GM08714 (cell line): ENCODE measurements around the gene GJC2.

ENCODE experiments used
- H3K4me3 ChIP-seq: fragments of 200-500 bp; sonication (Bioruptor generic); 2 replicates; pipeline ENCODE4 v1.5.1; 2014; ENCODE audit warnings: mild to moderate bottlenecking, low read length, inconsistent platforms
- ZNF274 ChIP-seq: IDR thresholded peaks from 2 replicates; pipeline ENCODE4 v1.6.1; 2012; ENCODE audit warnings: mild to moderate bottlenecking, low read depth, low read length

GJC2 gene

DNA sequence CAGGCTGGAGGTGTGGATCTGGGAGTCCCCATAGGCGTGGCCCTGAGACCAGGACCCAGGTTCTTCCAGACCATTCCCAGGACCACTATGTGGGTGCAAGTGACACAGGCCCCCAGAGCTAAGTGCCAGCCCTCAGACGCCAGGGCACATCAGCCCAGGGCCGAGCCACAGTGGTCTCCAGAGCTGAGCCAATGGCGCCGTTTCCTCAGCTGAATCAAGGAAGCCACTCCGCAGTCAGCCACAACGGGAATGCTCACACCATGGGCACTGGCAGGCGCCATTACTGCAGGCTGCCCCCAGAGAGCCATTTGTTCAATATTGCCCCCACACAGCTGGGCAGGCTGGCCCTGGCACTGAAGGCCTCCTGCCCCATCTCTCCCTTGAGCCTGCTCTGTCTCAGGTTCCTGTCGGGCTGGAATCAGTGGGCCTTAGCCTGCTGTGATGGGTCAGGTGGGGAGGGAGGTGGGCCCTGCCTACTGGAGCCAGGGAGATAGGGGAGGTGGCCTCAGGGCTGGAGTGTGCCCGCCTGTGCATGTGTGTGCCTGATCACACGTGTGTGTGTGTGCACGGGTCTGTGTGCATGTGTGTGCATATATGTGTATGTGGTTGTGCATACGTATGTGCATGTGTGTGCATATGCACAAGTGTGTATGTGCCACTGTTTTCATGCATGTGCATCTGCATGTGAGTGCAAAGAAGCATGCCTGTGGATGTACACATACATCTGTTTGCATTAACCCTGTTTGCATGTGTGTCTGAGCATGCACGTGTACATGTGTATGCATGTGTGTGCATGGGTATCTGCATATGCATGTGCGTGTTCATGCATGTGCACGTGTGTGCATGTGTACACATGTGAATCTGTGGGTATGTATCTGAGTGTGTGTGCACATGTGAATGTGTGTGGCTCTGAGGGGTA, 6.1 kb downstream of the GJC2 start:
- no peak overlapping the region for H3K4me3 ChIP-seq
- TF ChIP-seq ZNF274, result no peak

GRCh38 chr1:228156515-228156881, 6.8 kb downstream of the GJC2 start:
- no peak overlapping the region for H3K4me3 ChIP-seq
- no peak for TF ChIP-seq ZNF274

DNA sequence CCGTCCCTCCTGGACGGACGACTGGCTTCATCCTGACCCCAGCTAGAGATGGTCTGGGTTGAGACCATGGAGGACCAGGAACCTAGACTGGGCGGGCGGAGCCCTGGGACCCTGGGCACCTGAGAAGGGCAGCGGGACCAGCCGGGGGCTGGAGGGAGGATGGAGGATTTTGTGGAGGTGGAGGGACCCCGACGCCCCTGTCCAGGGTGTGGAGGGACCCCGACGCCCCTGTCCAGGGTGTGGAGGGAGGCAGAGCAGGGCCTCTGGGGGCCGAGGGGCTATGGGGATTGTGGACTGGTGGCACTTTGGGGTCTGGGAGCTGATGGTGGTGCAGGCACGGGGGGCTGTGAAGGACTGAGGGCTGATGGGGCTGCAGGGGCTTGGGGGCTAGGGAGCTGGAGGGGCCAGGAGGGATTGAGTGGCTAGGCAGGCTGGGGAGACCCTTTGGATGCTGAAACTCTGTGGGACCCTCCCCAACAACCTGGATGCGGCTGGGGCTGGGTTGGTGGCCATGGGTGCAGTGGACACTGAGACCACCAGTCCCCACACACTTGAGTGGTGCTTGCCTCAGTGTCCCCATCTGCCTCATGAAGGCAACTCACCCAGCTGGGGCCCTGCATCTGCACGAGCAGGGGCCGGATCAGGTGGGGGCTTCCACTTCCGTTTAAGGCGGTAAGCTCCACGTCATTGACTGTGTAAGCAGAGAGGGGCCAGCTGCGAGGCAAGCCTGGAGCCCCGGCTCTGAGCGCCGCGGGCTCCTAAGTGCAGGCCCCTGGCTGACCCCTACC, 7.4 kb downstream of the GJC2 start:
- TF ChIP-seq ZNF274, result no peak

GRCh38 chr1:228157729-228158126, 8.0 kb downstream of the GJC2 start:
- H3K4me3 ChIP-seq, result no peak overlapping the region
- TF ChIP-seq ZNF274, result no peak

More for the DNA sequence above, 7.4 kb downstream of the GJC2 start:
- no peak overlapping the region for H3K4me3 ChIP-seq

GRCh38 chr1:228158151-228159007, 8.6 kb downstream of the GJC2 start:
- no peak for TF ChIP-seq ZNF274
- H3K4me3 ChIP-seq, result no peak overlapping the region

DNA sequence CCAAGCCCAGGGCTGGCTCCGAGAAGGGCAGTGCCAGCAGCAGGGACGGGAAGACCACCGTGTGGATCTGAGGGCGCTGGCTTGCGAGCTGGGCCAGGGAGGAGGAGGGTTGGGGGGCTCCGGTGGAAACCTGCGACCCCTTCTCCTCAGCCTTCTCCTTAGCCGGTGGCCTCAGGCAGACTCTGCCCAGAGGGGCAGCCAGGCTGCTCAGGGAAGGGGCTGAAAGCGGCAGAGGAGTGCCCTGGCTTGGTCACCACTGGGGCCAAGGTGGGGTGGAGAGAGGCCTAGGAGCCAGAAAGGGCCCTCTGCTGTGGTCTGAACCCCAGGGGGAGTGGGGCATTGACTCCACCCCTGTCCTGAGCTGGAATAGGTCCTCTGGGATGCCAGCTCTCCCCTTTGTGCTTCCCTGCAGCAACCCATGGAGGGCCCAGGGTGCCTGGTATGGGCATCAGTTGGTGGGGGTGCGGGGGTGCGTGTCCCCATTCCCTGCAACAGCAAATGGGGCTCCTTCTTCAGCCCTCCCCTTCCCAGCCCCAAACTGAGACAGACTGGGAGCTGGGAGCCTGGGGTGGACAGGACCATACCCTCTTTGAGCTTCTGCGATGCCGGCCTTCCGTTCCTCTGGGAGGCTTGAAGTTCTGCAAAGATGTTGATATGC, 9.4 kb downstream of the GJC2 start:
- H3K4me3 ChIP-seq, result no peak overlapping the region
- no peak for TF ChIP-seq ZNF274

DNA sequence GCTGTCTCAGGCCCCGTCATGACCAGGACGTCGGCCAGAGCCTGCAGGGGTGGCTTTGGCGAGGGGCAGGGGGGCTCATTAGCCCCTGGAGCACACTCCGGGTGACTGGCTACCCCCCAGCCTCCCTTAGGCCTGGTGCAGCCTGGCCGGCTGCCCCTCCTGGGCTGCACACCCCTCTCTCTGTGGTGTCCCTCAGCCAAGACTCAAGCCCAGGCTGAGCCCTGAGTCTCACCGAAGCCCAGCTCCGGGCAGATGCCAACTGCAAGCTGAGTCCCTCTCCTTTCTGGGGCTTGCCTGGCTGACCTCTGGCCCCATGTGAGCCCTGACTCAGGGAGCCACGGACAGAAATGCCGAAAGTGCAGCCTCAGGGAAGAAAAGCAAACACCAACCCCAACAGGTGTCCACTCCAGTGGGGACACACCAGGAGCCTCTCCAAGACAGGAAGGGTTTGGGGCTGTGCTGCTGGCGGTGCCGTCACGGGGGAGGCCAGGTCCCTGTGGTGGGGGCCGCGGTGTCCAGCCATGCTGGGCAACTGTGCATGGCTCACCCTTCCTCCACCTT, 10.6 kb downstream of the GJC2 start:
- no peak for TF ChIP-seq ZNF274
- H3K4me3 ChIP-seq, result no peak overlapping the region

DNA sequence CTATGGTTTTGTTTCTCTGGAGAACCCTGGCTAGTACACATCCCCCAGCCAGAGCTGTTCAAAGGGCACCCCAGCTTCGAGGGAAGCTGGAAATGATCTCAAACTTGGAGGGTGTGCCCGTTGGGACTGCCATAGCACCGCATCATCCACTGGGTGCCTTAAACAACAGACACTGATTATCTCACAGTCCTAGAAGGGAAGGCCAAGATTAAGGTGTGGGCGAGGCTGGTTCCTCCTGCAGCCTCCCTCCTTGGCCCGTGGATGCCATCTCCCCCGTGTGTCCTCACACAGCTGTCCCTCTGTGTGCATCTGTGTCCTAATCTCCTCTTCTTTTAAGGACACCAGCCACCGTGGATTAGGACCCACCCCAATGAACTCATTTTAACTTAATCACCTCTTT, 11.6 kb downstream of the GJC2 start:
- no peak for TF ChIP-seq ZNF274
- H3K4me3 ChIP-seq, result no peak overlapping the region

GRCh38 chr1:228161866-228162265, 12.1 kb downstream of the GJC2 start:
- H3K4me3 ChIP-seq, result no peak overlapping the region
- no peak for TF ChIP-seq ZNF274

DNA sequence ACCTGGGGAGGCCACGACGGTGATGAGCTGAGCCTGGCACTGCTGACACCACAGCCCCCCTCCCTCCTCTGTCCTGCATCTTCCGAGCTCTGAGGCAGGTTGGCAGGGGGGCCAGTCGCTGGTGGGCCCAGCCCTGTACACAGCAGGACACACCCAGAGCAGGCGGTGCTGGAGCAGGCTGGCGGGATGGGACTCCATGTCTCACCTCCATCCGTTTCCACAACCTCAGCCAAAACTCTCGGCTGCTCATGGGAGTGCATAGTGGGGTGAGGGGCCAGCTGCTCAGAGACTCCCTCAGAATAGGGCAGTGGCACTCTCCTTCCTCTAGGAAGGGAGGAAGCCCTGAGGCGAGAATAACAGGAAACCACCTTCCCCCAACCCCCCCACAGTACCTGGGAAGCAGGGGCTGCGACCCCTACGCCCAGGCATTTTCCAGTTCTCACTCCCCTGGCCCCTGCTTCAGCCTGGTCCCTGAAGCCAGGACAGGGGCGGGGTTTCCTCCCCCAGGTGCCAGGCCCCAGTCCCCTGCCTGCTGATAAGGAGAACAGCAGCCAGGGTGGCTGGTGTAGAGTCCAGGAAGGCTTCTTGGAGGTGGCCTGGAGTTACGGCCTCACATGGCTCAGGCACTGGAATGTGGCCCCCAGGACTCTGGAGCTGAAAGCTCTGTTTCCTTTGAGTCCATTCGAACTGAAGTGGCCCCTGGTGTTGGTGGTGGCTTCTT, 12.7 kb downstream of the GJC2 start:
- TF ChIP-seq ZNF274, result no peak

GRCh38 chr1:228163007-228163753, 13.4 kb downstream of the GJC2 start:
- no peak for TF ChIP-seq ZNF274

More for the DNA sequence above, 12.7 kb downstream of the GJC2 start:
- H3K4me3 ChIP-seq, result no peak overlapping the region

More at GRCh38 chr1:228163007-228163753, 13.4 kb downstream of the GJC2 start:
- no peak overlapping the region for H3K4me3 ChIP-seq
